K562 (cell line): ENCODE measurements around the gene PGGHG. TPM values are rescaled to one million over a fixed set of nuclear protein-coding genes. Genes with fewer than 3 reads are reported as not detected.
A peak's percentile ranks its signal among the peaks of the same experiment; 100 is the strongest.

Source experiments
- ATAC-seq: fragments of 200-7000 bp; cut with Tn5 transposase; 3 replicates; pipeline ENCODE4 v1.9.1; 2020; ENCODE audit warnings: moderate library complexity
- BruUV-seq: library from RNA; stranded (reverse); fragments of 400-500 nt; replicated peaks from 2 replicates; lab custom pipeline; 2021; lab: Mats Ljungman, UMichigan
- CTCF ChIA-PET: fragments of 300-600 bp; formaldehyde crosslinking; extraction: SDS; loops from one replicate; lab custom pipeline; 2021; ENCODE audit warnings: low intra/inter-chr PET ratio; lab: Yijun Ruan, JAX
- POLR2A ChIA-PET: fragments of 300-600, 350-650 bp; sonication (Branson Sonifier 250); formaldehyde crosslinking; extraction: SDS; loops from one replicate; lab custom pipeline; 2021; ENCODE audit warnings: antibody characterized with exemption, inconsistent platforms; lab: Yijun Ruan, JAX
- DNase-seq, 4 experiments: peaks; one replicate each; pipeline versions ENCODE4 v3.0.0 to v3.0.0-alpha.2; 2011 to 2018; ENCODE audit warnings: low spot score in 3 of 4, mixed read lengths in 3 of 4; ENCODE audit errors: extremely low read depth in 1 of 4
- FAIRE-seq: peaks from 2 replicates; lab custom pipeline; 2011; peaks lifted over from hg19 to GRCh38; lab: Jason Lieb, UNC
- H2AFZ ChIP-seq: 2 replicates; pipeline ENCODE4 v1.6.0; 2011; ENCODE audit warnings: low read depth, low read length, control low read depth, inconsistent platforms
- H3K27ac ChIP-seq: fragments of 200-600 bp; 3 replicates; pipeline ENCODE4 v1.8.0; 2011; ENCODE audit warnings: low read depth, mild to moderate bottlenecking, control low read depth, inconsistent platforms, low read length, moderate library complexity, mixed read lengths; ENCODE audit errors: extremely low read depth
- H3K27me3 ChIP-seq, 2 experiments: fragments of 300-600 bp in 1 of 2; 2 replicates in 1 of 2; 3 replicates in 1 of 2; pipeline versions ENCODE4 v1.6.0 to v1.8.0; 2011; ENCODE audit warnings: inconsistent platforms in 2 of 2, low read length in 2 of 2, mild to moderate bottlenecking in 1 of 2, mixed read lengths in 1 of 2, moderate library complexity in 1 of 2; ENCODE audit not compliant: control insufficient read depth in 2 of 2, insufficient read depth in 2 of 2
- H3K36me3 ChIP-seq: fragments of 300-600 bp; 3 replicates; pipeline ENCODE4 v1.8.0; 2011; ENCODE audit warnings: mild to moderate bottlenecking, low read length, inconsistent platforms; ENCODE audit not compliant: control insufficient read depth, insufficient read depth
- H3K4me1 ChIP-seq, 2 experiments: fragments of 200-600 bp in 1 of 2; replicated peaks in 1 of 2; 2 replicates in 1 of 2; 3 replicates in 1 of 2; pipeline versions ENCODE4 v1.5.1 to v1.8.0; 2011; ENCODE audit warnings: inconsistent platforms in 2 of 2, low read length in 2 of 2, mild to moderate bottlenecking in 1 of 2, mixed read lengths in 1 of 2, moderate library complexity in 1 of 2; ENCODE audit not compliant: control insufficient read depth in 2 of 2, insufficient read depth in 2 of 2
- H3K4me2 ChIP-seq: 2 replicates; pipeline ENCODE4 v1.6.1; 2011; ENCODE audit warnings: low read length, control low read depth, inconsistent platforms, mixed read lengths; ENCODE audit not compliant: insufficient read depth
- H3K4me3 ChIP-seq: fragments of 200-600 bp; sonication (generic), shearing (Covaris generic); 2 replicates; pipeline ENCODE4 v1.5.1; 2016; ENCODE audit warnings: control low read depth, inconsistent platforms
- H3K79me2 ChIP-seq: fragments of 200-600 bp; 3 replicates; pipeline ENCODE4 v1.8.0; 2011; ENCODE audit warnings: low read length, inconsistent platforms; ENCODE audit not compliant: control insufficient read depth, insufficient read depth
- H3K9ac ChIP-seq, 2 experiments: 2 replicates each; pipeline versions ENCODE4 v1.6.0 to v1.6.1; 2011; ENCODE audit warnings: low read depth in 2 of 2, low read length in 2 of 2, control low read depth in 1 of 2, inconsistent platforms in 1 of 2, mild to moderate bottlenecking in 1 of 2, mixed read lengths in 1 of 2; ENCODE audit not compliant: insufficient read depth in 1 of 2
- H3K9me1 ChIP-seq: one replicate; pipeline ENCODE4 v1.6.0; 2011; ENCODE audit warnings: inconsistent platforms, mild to moderate bottlenecking, low read length, moderate library complexity; ENCODE audit not compliant: control insufficient read depth, insufficient read depth
- H3K9me3 ChIP-seq: replicated peaks from 2 replicates; pipeline ENCODE4 v1.5.1; 2011; ENCODE audit warnings: low read depth, low read length, inconsistent platforms; ENCODE audit not compliant: control insufficient read depth, insufficient read depth
- H4K20me1 ChIP-seq: replicated peaks from 2 replicates; pipeline ENCODE4 v1.6.1; 2011; ENCODE audit warnings: low read length, inconsistent platforms, mixed read lengths; ENCODE audit not compliant: control insufficient read depth, insufficient read depth
- BCOR ChIP-seq: fragments of 450-650 bp; IDR thresholded peaks from 2 replicates; pipeline ENCODE4 v1.6.1; 2016
- EHMT2 ChIP-seq: fragments of 450-650 bp; IDR thresholded peaks from 2 replicates; pipeline ENCODE4 v1.6.1; 2018; ENCODE audit warnings: antibody characterized with exemption
- FIP1L1 ChIP-seq: fragments of 200-400 bp; formaldehyde crosslinking; IDR thresholded peaks from 2 replicates; pipeline ENCODE4 v1.6.1; 2018; ENCODE audit warnings: mild to moderate bottlenecking, low read depth, low read length; ENCODE audit not compliant: poor library complexity, severe bottlenecking
- HDAC1 ChIP-seq, 2 experiments: fragments of 450-650 bp; IDR thresholded peaks; 2 replicates each; pipeline ENCODE4 v1.6.1; 2016 to 2017; ENCODE audit warnings: inconsistent platforms in 1 of 2, mild to moderate bottlenecking in 1 of 2, moderate library complexity in 1 of 2
- OTX1 ChIP-seq: fragments of 450-650 bp; formaldehyde crosslinking; IDR thresholded peaks from 2 replicates; pipeline ENCODE4 v1.4.0; 2022; ENCODE audit warnings: mild to moderate bottlenecking
- PCBP1 ChIP-seq: fragments of 200-400 bp; formaldehyde crosslinking; IDR thresholded peaks from 2 replicates; pipeline ENCODE4 v1.6.1; 2018; ENCODE audit warnings: mild to moderate bottlenecking, low read depth, low read length; ENCODE audit not compliant: poor library complexity, severe bottlenecking
- TBL1XR1 ChIP-seq, 2 experiments: IDR thresholded peaks; 2 replicates each; pipeline ENCODE4 v1.6.1; 2012; ENCODE audit warnings: improper control_type of control experiment in 2 of 2, low read length in 2 of 2, mild to moderate bottlenecking in 1 of 2
- U2AF1 ChIP-seq: fragments of 200-400 bp; formaldehyde crosslinking; optimal IDR thresholded peaks from 2 replicates; pipeline ENCODE3; 2017; ENCODE audit warnings: mild to moderate bottlenecking, low read depth, low read length, moderate library complexity
- XRCC3 ChIP-seq: fragments of 450-650 bp; IDR thresholded peaks from 2 replicates; pipeline ENCODE4 v1.6.1; 2017; ENCODE audit warnings: mild to moderate bottlenecking, moderate library complexity
- ZNF316 ChIP-seq: fragments of 450-650 bp; IDR thresholded peaks from 2 replicates; pipeline ENCODE4 v1.6.1; 2016
- WGBS: fragments of 100-300 bp; shearing (Covaris generic); methylation state at CpG from one replicate; pipeline ENCODE4 v1.1.6; 2016; ENCODE audit warnings: low coverage, mixed read lengths; ENCODE audit not compliant: insufficient coverage; ENCODE audit errors: missing lambda C conversion rate; 5-methylcytosine and 5-hydroxymethylcytosine counted together
- in situ Hi-C: fragments of 300-500 bp; cut with MboI; formaldehyde crosslinking; loops from 4 replicates; pipeline ENCODE4 v1.15.0; 2018; ENCODE audit warnings: inconsistent platforms, mixed read lengths
- intact Hi-C: fragments of 100-400 bp; cut with micrococcal nuclease; formaldehyde crosslinking; loops from 2 replicates; pipeline ENCODE4 v1.14.2; 2022
- polyA plus RNA-seq, 8 experiments: library from polyadenylated mRNA; depleted of rRNA in 4 of 8; stranded (reverse) in 5 of 8; unstranded in 3 of 8; fragments of >200 nt; fragmentation: Nextera tagmentation in 2 of 8; fragmentation: Illumina TruSeq in 1 of 8; extraction: Ambion mirVana in 2 of 8; extraction: Trizol in 1 of 8; gene quantifications; 2 replicates each; pipeline versions ENCODE4 v1.2.1 to v1.2.3, GENCODE V29; 2011 to 2014; ENCODE audit warnings: inconsistent platforms in 1 of 8, missing spikeins in 1 of 8
- total RNA-seq, 7 experiments: library from RNA; depleted of rRNA in 6 of 7; stranded (reverse); fragments of >200 nt in 6 of 7; fragmentation: Illumina TruSeq in 2 of 7; extraction: Trizol in 2 of 7; gene quantifications; 2 replicates each; pipeline versions ENCODE4 v1.2.1 to v1.2.3, GENCODE V29; 2011 to 2021; ENCODE audit warnings: low replicate concordance in 1 of 7

PGGHG gene
- total and polyA plus RNA-seq, 9 of the 15 experiments (the other 6 are each of a cell fraction or from before 2014, with no cell fraction given) = 0.38 to 85.1 (median 18.1) TPM

GRCh38 chr11:255816-256215, 33.1 kb upstream of the PGGHG start:
- no peak for FAIRE-seq
- TF ChIP-seq HDAC1 (IDR thresholded peaks at IDR 0.05) (0 out of 4 replicates have a peak, but pooled peaks of 1 of the 2 experiments have one; percentile 12), XRCC3 (no peak), FIP1L1 (no peak), TBL1XR1 (IDR thresholded peaks at IDR 0.05; ENCODE audit: low read length in 2 of 2) (no peak), BCOR (no peak), OTX1 (0 out of 2 replicates have a peak, but pooled peaks have one; percentile 22), U2AF1 (no peak), ZNF316 (peak; percentile 26; the same call in 1 of the 2 replicates), EHMT2 (peak; percentile 40; the same call in 1 of the 2 replicates), PCBP1 (no peak)

More at GRCh38 chr11:255816-256215, 33.1 kb upstream of the PGGHG start:
- no peak overlapping the region for H2AFZ ChIP-seq
- no peak overlapping the region for H3K4me3 ChIP-seq
- peaks cover 13 to 19% of the 10 kb centered on the region in 2 experiments for H3K4me1 ChIP-seq
- H3K27ac ChIP-seq = no peak overlapping the region
- H3K9ac ChIP-seq = no peak overlapping the region
- peaks cover 32% of the 10 kb centered on the region for H3K36me3 ChIP-seq
- no peaks in the 10 kb centered on the region for H3K79me2 ChIP-seq
- intact Hi-C loops (no loop called here), in situ Hi-C loops (no loop called here)
- ATAC-seq (no peak), DNase-seq (no peak)
- H3K9me3 ChIP-seq = no peaks in the 10 kb centered on the region
- ChIA-PET POLR2A (interaction anchor here (0.6 to 1.1 kb wide), 2 partner anchors 11 to 194 kb away, joined by 3 to 4 read pairs; partner anchors contain the start of gene PTDSS2), CTCF (no interaction called here)
- WGBS = 84% methylated on average over 2 of the region's 2 CpGs
- H4K20me1 ChIP-seq = no peaks in the 10 kb centered on the region
- no TSS peak for BruUV-seq
- H3K4me2 ChIP-seq = no peak overlapping the region
- no peaks in the 10 kb centered on the region for H3K9me1 ChIP-seq
- no peaks in the 10 kb centered on the region for H3K27me3 ChIP-seq
